Measurements from ENCODE around the gene ENOX1. TPM values are rescaled to one million over a fixed set of nuclear protein-coding genes. Genes with fewer than 3 reads are reported as not detected.

Gene ENOX1
- total and polyA plus RNA-seq, 2 of the 8 experiments (the other 6 are each of a cell fraction or from before 2014, with no cell fraction given), result 0.23 to 0.37 TPM

DNA sequence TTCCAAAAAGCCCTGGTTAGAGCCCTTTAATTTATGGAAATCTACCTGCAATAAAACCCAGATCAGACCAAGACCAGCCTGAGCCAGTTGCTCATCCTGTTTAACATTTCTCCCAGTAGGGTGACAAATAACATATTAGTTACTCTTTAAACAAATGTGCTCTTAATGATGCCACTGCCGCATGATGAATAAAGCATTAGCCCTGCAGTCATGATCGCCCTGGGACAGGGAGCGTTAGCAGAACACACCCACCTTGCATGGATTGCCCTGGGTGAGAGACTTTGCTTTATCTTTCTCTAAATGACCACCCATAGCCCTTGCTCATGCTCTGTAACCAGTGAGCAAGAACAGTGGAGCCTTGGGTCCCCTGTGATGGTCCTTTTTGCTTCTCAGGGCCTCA, 362.4 kb downstream of the ENOX1 start:
- Histone ChIP-seq H3K18ac (ENCODE audit: extremely low read depth, low read length) (peak overlapping the region; percentile 72; the same call in 1 of the 2 replicates), H2AFZ (ENCODE audit: low read length) (no peak overlapping the region), H2BK20ac (ENCODE audit: low read length) (peak overlapping the region; percentile 37; the same call in 1 of the 2 replicates), H3K36me3 (ENCODE audit: control insufficient read depth in 2 of 4, insufficient read depth in 4 of 4, low read length in 3 of 4) (no peaks in the 10 kb centered on the region), H3K23ac (ENCODE audit: insufficient read length) (no peak overlapping the region), H4K8ac (ENCODE audit: extremely low read depth, insufficient read depth, low read length) (no peak overlapping the region), H3K14ac (ENCODE audit: insufficient read length) (no peak overlapping the region), H3K4me1 (replicated peaks in 1 of 4; ENCODE audit: control insufficient read depth in 3 of 4, insufficient read depth in 4 of 4, low read length in 3 of 4) (peaks cover 4 to 16% (median 13%) of the 10 kb centered on the region in 4 experiments; a peak in 5 of 7 replicates), H3K56ac (replicated peaks; ENCODE audit: insufficient read length, low read depth, low read length) (no peak overlapping the region), H2BK5ac (ENCODE audit: low read depth, low read length) (peak overlapping the region; percentile 54; the same call in 1 of the 2 replicates), H3K27ac (ENCODE audit: low read depth, low read length) (no peak overlapping the region), H3K9me3 (ENCODE audit: insufficient read depth in 2 of 2, low read depth in 1 of 2, low read length in 1 of 2) (no peaks in the 10 kb centered on the region), H3K4me2 (ENCODE audit: insufficient read depth in 1 of 2, low read depth in 2 of 2, low read length in 2 of 2) (peak overlapping the region in 1 of 2 experiments; percentile 39; a peak in 2 of 4 replicates), H4K5ac (ENCODE audit: insufficient read length, low read depth, low read length) (no peak overlapping the region), H4K91ac (replicated peaks; ENCODE audit: insufficient read length, low read length) (no peak overlapping the region), H3K9ac (replicated peaks in 1 of 4; ENCODE audit: extremely low read depth in 1 of 4, low read depth in 3 of 4, low read length in 3 of 4) (no peak overlapping the region), H4K20me1 (replicated peaks in 1 of 2; ENCODE audit: control insufficient read depth in 1 of 2, insufficient read depth in 2 of 2, low read length in 2 of 2) (no peaks in the 10 kb centered on the region), H3K4me3 (ENCODE audit: extremely low read depth in 1 of 4, insufficient read depth in 2 of 4, low read depth in 3 of 4, low read length in 4 of 4) (no peak overlapping the region), H3K79me2 (ENCODE audit: control insufficient read depth in 1 of 2, insufficient read depth in 2 of 2, low read length in 2 of 2) (no peaks in the 10 kb centered on the region), H3K27me3 (replicated peaks in 1 of 4; ENCODE audit: control insufficient read depth in 3 of 4, extremely low read depth in 1 of 4, insufficient read depth in 3 of 4, low read length in 3 of 4) (no peaks in the 10 kb centered on the region), H3K4ac (replicated peaks; ENCODE audit: insufficient read length, low read depth, low read length) (no peak overlapping the region), H2BK12ac (ENCODE audit: low read depth, low read length) (peak overlapping the region; percentile 56; the same call in 1 of the 2 replicates), H2AK5ac (ENCODE audit: low read depth, low read length) (0 out of 2 replicates have a peak overlapping the region, but pooled peaks have one; percentile 26), H2BK15ac (ENCODE audit: low read length) (no peak overlapping the region), H3K23me2 (ENCODE audit: low read depth, low read length) (no peaks in the 10 kb centered on the region), H3K79me1 (ENCODE audit: low read depth, low read length) (no peaks in the 10 kb centered on the region), H2BK120ac (replicated peaks; ENCODE audit: low read depth, low read length) (no peak overlapping the region)
- FAIRE-seq (no peak), DNase-seq (ENCODE audit: low read depth in 1 of 2, low spot score in 2 of 2) (no peak)
- TF ChIP-seq, protein P1, sequence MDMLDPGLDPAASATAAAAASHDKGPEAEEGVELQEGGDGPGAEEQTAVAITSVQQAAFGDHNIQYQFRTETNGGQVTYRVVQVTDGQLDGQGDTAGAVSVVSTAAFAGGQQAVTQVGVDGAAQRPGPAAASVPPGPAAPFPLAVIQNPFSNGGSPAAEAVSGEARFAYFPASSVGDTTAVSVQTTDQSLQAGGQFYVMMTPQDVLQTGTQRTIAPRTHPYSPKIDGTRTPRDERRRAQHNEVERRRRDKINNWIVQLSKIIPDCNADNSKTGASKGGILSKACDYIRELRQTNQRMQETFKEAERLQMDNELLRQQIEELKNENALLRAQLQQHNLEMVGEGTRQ (IDR thresholded peaks at IDR 0.05; ENCODE audit: low read length), result no peak
- TF ChIP-seq EP300 (IDR thresholded peaks at IDR 0.05; ENCODE audit: borderline replicate concordance in 1 of 2, low read depth in 2 of 2, low read length in 2 of 2) (no peak), CEBPB (IDR thresholded peaks at IDR 0.05; ENCODE audit: low read depth, low read length) (no peak), CBX8 (IDR thresholded peaks at IDR 0.05; ENCODE audit: borderline replicate concordance, low read depth, low read length) (no peak), TBP (IDR thresholded peaks at IDR 0.05; ENCODE audit: low read depth, low read length) (no peak)
- TF ChIP-seq, protein P2, sequence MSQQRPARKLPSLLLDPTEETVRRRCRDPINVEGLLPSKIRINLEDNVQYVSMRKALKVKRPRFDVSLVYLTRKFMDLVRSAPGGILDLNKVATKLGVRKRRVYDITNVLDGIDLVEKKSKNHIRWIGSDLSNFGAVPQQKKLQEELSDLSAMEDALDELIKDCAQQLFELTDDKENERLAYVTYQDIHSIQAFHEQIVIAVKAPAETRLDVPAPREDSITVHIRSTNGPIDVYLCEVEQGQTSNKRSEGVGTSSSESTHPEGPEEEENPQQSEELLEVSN (IDR thresholded peaks at IDR 0.05), result no peak
- ChIA-PET POLR2A (ENCODE audit: partially characterized antibody) (no interaction called here), CTCF (ENCODE audit: partially characterized antibody) (interaction anchor here (1.2 kb wide), 1 partner anchor 10 kb away, joined by 4 read pairs; no protein-coding TSS in a partner anchor)
- 96% methylated on average over 3 of the region's 3 CpGs; no CpG with 5 or more reads in 1 of the 2 experiments for WGBS, 2 experiments (ENCODE audit: extremely low coverage in 1 of 2, insufficient coverage in 1 of 2, insufficient read length in 1 of 2, insufficient replicate concordance in 2 of 2, low coverage in 1 of 2, low lambda C conversion rate in 2 of 2, missing lambda C conversion rate in 1 of 2)

Measured in H1 (cell line).